SU-DHL-6 (cell line): ENCODE measurements around the gene ITPK1.

Source experiments
- EZH2phosphoT487 ChIP-seq: fragments of 200-600 bp; sonication (generic), shearing (Covaris generic); conservative IDR thresholded peaks from 2 replicates; pipeline ENCODE4 v1.6.1; 2018; ENCODE audit warnings: mild to moderate bottlenecking, antibody characterized with exemption, low read length, moderate library complexity, mixed read lengths
- TF ChIP-seq, protein P1 (sequence below): fragments of 200-600 bp; sonication (generic); IDR thresholded peaks from one replicate; pipeline ENCODE4 v1.5.1; 2017; ENCODE audit warnings: antibody characterized with exemption, mild to moderate bottlenecking, low read length, moderate library complexity; ENCODE audit not compliant: insufficient read depth, poor library complexity, severe bottlenecking

DNA sequence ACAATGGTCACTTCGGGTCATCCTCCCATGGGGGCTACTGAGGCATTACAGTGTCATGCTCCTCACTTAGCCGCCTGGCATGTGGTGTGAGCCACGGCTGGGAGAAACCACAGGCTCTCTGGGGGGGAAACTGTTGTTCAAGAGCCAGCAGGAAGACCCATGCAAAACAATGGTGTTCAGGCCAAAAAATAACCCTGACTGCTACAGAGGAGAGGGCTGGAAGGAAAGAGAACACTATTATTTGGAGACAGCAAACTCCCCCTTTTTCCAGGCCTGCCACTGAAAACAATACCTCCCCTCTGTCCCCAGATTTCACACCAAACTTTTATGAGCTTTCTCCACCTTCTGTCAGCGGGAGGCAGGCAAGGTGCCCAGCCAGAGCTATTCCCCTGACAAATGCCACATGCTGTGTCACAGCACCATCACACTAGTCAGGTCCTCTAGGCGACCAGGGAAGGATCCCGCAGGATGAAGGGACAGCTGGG is 109.1 kb downstream of the ITPK1 start:
- no peak for TF ChIP-seq EZH2phosphoT487
- TF ChIP-seq, protein P1, sequence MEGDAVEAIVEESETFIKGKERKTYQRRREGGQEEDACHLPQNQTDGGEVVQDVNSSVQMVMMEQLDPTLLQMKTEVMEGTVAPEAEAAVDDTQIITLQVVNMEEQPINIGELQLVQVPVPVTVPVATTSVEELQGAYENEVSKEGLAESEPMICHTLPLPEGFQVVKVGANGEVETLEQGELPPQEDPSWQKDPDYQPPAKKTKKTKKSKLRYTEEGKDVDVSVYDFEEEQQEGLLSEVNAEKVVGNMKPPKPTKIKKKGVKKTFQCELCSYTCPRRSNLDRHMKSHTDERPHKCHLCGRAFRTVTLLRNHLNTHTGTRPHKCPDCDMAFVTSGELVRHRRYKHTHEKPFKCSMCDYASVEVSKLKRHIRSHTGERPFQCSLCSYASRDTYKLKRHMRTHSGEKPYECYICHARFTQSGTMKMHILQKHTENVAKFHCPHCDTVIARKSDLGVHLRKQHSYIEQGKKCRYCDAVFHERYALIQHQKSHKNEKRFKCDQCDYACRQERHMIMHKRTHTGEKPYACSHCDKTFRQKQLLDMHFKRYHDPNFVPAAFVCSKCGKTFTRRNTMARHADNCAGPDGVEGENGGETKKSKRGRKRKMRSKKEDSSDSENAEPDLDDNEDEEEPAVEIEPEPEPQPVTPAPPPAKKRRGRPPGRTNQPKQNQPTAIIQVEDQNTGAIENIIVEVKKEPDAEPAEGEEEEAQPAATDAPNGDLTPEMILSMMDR: no peak
